Stimulated activated CD8-positive, alpha-beta memory T cell treated with anti-CD3 and anti-CD28 coated beads, Interleukin-4, amount 100 ng/mL, for 4 hours (primary cell): ENCODE results near the gene CDKN2D.
"Not testable (repeated sequence)": the region's sequence is repeated elsewhere in the genome, so short reads cannot be mapped to it uniquely, and the experiment has no call there.

Experiments used
- DNase-seq, 2 donors: peaks; one replicate each; pipeline ENCODE4 v3.0.0-alpha.2; 2020; ENCODE audit warnings: low read depth in 2 of 2, low spot score in 1 of 2

CDKN2D gene

DNA sequence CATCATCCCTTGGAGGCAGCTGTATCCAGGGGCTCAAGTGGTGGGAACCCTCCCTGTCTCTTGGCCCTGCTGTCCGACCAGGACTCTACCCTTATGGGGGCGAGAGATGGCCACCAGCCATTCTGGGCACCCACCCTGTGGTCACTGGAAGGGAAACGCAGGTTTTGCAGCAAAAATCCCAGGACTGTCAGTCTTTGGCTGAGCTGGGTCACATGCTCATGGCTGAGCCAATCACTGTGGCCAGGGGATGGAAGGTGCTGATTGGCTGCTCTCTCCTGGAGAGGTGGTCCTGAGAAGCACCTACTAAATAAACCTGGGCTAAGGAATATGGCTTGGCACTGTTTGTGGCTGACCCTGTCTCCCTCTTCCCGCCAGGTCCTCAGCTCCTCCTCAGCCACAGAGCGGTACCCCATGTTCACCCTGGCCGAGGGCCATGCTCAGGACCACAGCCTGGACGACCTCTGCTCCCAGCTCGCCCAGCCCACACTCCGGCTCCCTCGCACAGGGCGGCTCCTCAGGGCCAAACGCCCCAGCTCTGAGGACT, 16.2 kb downstream of the CDKN2D start:
- no peak for DNase-seq

DNA sequence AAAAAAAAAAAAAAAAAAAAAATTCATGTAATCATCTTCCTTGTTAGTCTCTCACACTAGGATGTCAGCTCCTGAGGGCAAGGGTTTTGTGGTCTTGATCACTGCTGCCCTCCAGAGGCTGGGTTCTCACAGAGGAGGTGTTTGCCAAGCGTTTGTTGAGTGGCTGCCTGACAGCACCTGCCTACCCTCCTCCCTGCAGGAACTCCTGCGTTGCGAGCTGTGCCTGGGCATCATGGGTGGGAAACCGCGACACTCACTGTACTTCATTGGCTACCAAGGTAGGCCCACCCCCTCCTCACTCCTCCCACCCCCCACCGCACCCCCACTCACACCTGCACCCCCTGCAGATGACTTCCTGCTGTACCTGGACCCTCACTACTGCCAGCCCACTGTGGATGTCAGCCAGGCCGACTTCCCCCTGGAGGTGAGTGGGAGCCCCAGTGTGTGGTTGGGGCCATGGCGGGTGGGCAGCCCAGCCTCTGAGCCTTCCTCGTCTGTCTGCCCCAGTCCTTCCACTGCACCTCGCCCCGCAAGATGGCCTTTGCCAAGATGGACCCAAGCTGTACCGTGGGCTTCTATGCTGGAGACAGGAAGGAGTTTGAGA, 17.0 kb downstream of the CDKN2D start:
- no peak for DNase-seq

DNA sequence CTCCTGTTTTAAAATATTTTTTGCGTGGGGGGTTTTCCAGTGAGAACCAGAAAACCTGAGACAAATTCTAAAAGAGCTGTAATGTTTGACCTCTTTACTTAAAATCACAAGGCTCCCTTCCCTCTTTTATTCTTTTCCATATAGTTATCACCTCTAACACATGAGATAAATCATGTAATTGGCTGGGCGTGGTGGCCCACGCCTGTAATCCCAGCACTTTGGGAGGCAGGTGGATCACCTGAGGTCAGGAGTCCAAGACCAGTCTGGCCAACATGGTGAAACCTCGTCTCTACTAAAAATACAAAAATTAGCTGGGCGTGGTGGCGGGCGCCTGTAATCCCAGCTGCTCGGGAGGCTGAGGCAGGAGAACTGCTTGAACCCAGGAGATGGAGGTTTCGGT, 17.8 kb downstream of the CDKN2D start:
- DNase-seq: not testable (repeated sequence)

- DNase-seq: no peak
Observed at GRCh38 chr19:10550336-10550735, 18.4 kb downstream of the CDKN2D start.

DNA sequence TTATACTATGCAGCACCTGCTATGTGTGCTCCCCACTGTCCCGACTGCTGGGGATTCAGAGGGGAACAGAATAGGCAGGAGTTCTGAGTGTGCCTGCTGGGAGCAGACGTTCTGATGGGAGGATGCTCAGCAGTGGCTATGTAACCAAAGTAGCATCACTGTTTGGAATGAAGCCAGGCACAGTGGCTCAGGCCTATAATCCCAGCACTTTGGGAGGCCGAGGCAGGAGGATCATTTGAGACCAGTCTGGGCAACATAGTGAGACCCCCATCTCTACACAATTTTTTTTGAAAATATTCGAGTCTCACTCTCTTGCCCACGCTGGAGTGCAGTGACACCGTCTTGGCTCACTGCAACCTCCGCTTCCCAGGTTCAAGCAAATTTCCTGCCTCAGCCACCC, 19.0 kb downstream of the CDKN2D start:
- no peak for DNase-seq

DNA sequence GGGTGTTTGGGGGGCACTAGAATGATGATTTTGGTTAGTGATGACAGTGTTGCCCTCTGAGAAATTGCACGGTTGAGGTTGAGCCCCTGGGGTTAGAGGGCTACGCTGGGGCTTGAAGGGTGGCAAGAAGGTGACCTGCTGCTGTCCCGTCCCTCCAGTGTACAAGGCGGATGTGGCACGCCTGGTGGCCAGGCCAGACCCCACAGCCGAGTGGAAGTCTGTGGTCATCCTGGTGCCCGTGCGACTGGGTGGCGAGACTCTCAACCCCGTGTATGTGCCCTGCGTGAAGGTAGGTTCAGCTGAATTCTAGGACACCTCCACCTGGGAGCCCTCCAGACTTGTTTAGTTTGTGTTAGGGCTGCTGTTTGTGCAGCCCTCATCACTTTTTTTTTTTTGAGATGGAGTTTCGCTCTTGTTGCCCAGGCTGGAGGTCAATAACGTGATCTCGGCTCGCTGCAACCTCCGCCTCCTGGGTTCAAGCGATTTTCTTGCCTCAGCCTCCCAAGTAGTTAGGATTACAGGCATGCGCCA, 20.0 kb downstream of the CDKN2D start:
- no peak for DNase-seq

DNA sequence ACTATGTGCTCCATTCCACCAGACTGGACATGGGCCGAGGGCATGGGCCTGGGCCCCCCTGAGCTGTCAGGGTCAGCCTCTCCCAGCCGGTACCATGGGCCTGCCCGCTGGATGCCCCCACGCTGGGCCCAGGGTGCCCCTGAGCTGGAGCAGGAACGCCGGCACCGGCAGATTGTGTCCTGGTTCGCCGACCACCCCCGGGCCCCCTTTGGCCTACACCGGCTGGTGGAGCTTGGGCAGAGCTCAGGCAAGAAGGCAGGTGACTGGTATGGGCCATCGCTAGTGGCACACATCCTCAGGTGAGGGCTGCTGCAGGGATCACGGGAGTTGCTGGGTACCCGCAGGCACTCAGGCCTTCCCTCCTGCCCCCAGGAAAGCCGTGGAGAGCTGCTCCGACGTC, 22.0 kb downstream of the CDKN2D start:
- DNase-seq: no peak

- no peak for DNase-seq
Observed at GRCh38 chr19:10544753-10545251, 24.0 kb downstream of the CDKN2D start.

DNA sequence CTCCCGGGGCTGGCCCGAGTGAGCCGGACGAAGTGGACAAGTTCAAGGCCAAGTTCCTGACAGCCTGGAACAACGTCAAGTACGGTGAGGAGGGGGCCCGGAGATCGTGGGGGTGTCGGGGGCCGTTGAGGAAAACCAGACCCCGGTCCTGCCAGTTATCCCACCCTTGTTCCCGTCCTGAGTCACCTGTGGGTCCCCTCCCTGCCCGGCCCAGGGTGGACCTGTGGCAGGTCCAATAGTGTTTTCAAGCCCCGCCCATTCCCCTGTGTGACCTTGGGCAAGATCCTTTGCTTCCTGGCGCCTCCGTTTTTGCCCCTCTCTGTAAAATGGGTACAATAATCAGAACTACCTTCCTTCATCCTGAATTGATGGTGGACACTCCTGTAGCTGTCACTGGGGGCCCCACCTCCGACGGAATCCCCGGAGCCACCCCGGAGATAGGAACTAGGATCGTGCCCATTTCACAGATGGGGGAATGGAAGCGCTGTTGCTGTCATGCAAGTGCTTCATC, 24.5 kb downstream of the CDKN2D start:
- no peak for DNase-seq

DNA sequence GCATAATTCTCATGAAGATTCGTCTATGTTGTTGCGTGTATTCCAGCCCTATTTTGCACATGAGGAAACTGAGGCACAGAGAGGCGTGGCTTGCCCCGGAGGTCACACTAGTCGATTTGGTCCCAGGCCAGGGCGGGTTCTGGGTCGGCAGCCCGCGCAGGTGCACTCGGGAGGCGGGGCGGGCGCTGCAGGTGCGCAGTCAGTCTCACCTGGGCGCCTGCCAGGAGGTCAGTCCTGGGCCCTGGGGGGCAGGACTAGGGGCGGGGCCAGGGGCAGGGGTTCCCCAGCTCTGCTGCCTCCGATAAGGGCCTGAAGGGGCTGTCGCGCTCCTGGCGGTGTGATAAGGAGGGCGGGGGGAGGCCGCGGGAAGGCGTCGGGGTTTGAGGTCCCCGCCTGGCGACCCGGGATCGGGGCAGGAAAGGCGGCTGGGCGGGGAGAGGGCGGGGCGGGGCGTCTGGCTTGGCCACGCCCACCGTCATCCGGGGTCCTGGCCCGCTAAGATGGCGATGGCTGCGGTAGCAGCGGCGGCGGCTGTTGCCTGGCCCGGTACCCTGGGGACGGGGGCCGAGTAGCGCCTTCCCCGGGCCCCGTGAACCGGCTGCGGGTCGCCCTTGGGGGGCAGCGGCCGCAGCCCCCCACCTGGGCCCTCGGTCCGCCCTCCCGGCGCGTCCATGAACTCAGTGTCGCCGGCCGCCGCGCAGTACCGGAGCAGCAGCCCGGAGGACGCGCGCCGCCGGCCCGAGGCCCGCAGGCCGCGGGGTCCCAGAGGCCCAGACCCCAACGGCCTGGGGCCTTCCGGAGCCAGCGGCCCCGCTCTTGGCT, 25.1 kb downstream of the CDKN2D start, which contains the start of gene ATG4D:
TSS of gene ATG4D (plus strand) at position 485 of the 822 bp plus-strand sequence. CDS start at position 672, 187 bp downstream.
- DNase-seq: peak; percentile 45 to 51

- DNase-seq: no peak
Observed at GRCh38 chr19:10543059-10543419, 25.7 kb downstream of the CDKN2D start.

GRCh38 chr19:10539016-10539415, 29.8 kb downstream of the CDKN2D start:
- DNase-seq: not testable (repeated sequence)

DNA sequence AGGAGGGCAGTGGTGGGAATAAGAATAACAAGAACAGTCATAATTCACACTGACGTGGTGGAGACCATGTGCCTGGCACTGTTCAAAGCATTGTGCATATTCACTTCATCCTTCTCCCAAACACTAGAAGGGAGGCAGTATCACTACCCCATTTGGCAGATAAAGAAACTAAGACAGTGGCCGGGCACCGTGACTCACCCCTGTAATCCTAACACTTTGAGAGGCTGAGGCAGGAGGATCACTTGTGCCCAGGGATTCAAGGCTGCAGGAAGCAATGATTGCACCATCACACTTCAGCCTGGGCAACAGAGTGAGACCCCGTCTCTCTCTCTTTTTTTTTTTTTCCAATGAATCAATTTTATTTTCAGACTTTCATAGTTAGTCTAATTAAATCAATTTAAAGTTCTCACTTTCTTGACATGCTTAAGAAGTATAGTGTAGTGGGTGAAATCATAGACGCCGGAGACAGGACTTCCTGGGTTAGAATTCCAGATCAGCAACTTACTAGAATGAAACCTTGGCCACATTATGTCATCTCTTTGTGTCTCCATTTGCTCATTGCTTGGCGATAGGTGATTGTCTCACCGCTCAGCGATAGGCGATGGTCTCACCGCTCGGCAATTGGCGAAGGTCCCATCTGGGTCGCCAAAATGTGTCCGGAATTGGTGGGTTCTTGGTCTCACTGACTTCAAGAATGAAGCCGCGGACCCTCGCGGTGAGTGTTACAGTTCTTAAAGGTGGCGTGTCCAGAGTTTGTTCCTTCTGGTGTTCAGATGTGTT, 30.4 kb downstream of the CDKN2D start:
- no peak for DNase-seq

DNA sequence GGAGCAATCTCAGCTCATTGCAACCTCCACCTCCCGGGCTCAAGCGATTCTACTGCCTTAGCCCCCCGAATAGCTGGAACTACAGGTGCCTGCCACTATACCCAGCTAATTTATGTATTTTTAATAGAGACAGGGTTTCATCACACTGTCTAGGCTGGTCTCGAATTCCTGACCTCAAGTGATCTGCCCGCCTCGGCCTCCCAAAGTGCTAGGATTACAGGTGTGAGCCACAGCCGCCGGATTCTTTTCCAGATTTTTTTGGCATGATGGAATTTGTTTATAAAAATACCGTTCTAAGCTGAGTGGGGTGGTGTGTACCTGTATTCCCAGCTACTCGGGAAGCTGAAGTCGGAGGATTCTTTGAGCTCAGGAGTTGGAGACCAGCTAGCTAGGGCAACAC, 31.1 kb downstream of the CDKN2D start:
- DNase-seq: no peak

GRCh38 chr19:10535613-10536012, 33.2 kb downstream of the CDKN2D start:
- DNase-seq: no peak

- DNase-seq: no peak
Observed at GRCh38 chr19:10533646-10534386, 35.0 kb downstream of the CDKN2D start.

GRCh38 chr19:10532457-10532856, 36.3 kb downstream of the CDKN2D start:
- DNase-seq: no peak

DNA sequence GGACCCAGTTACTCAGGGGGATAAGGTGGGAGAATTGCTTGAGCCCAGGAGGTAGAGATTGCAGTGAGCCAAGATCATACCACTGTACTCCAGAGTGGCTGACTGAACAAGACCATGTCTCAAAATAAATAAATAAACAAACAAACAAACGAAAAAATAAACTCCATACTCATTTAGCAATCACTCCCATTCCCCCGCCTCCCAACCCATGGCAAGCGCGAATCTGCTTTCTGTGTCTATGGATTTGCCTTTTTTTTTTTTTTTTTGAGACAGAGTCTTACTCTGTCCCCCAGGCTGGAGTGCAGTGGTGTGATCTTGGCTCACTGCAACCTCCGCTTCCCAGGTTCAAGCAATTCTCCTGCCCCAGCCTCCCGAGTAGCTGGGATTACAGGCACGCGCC, 41.9 kb downstream of the CDKN2D start:
- DNase-seq: not testable (repeated sequence)

GRCh38 chr19:10525636-10526035, 43.1 kb downstream of the CDKN2D start:
- no peak for DNase-seq

DNA sequence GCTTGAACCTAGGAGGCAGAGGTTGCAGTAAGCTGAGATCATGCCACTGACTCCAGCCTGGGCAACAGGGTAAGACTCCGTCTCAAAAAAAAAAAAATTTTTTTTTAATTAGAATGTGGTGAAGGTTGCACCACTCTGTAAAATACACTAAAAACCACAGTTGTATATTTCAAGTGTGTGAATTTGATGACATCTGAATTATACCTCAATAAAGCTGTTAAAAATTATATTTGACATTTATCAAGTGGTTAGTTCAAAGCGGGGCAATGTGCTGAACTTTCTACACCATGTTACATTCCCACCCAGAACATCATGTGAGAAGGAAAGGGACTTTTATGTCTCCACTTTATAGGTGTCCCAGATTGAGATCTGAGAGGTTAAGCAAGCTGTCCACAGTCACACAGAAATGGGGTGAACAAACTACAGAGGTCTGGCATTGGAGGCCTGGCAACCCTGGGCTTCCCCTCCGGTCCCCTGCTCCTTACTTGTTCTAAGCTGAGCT, 45.6 kb downstream of the CDKN2D start:
- DNase-seq: no peak
